Heart left ventricle (tissue), 13 donors: ENCODE measurements around the gene IFT57.

Experiments
- CTCF ChIP-seq, 12 donors: fragments of 200-600 bp; sonication (generic) in 4 of 12; IDR thresholded peaks; one replicate each; pipeline versions ENCODE4 v1.5.0 to v1.8.0; 2018 to 2022; ENCODE audit warnings: antibody characterized with exemption in 12 of 12, mild to moderate bottlenecking in 5 of 12
- POLR2A ChIP-seq, 2 donors: fragments of 450-650 bp; IDR thresholded peaks; one replicate each; pipeline ENCODE4 v1.6.1; 2017; ENCODE audit warnings: antibody characterized with exemption in 2 of 2, mild to moderate bottlenecking in 2 of 2, moderate library complexity in 2 of 2
- donor health status: ischemic (EF 13 %, LVEDD 7.1; RV severe dilation, severe dysfunction).
- donor health status: DM: no; HTN: yes; CAD: no.
- donor health status: DM: no; HTN: no; CAD: no.
- donor health status: ischemic (EF 25% LVEDD 6.9; RV normal size, moderate dysfunction).
- donor health status: ischemic (EF 25% LVEDD 5.7; RV mildly dilated, moderate dysfunction).
- donor health status: ischemic (EF 35%, LVEDD 5.7; RV mildly dilated, moderate dysfunction).
- donor health status: nonischemic (EF 11% LVEDD 7.7; RV severe dilation, severe dysfunction).
- donor health status: DM: yes; HTN: yes; CAD: no.
- donor health status: PGD.
- donor health status: ischemic (EF 29% LVEDD 5.4; RV normal size, mild dysfunction).
- donor health status: nonischemic (EF 23%, LVEDD 6.1; RV moderate dilation, normal function).

DNA sequence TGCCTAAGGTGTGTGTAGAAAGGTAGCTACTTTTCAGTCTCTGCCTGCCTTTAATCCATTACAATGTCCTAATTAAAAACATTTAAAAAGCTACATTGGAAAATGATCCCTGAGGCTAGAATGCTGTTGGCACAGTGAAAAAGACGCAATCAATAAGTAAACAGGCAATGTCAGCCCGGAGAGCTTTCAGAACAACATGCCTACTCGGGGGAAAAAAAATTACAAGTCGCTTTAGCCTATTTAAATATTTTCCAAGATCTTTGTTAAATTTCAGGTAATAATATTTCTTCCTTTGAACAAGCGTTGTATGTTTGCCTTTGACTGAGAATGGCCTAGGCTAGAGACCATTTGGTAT, 84.8 kb downstream of the IFT57 start:
- TF ChIP-seq CTCF (IDR thresholded peaks at IDR 0.05) (no peak), POLR2A (IDR thresholded peaks at IDR 0.05) (no peak)
